GM04504 (cell line): ENCODE results near the gene TNMD.

Source experiments
- DNase-seq: peaks from one replicate; pipeline ENCODE4 v3.0.0-alpha.2; 2012; ENCODE audit warnings: low read depth

TNMD gene

GRCh38 chrX:100643956-100644860 is 59.5 kb downstream of the TNMD start, which contains the start of gene SRPX2:
Gene SRPX2, plus strand, starts transcription at chrX:100644199. Its CDS starts 2,124 bp downstream, at chrX:100646323.
- DNase-seq, result peak; percentile 67

GRCh38 chrX:100645106-100645505 is 60.4 kb downstream of the TNMD start:
- no peak for DNase-seq

GRCh38 chrX:100647095-100647494 is 62.4 kb downstream of the TNMD start:
- DNase-seq, result no peak

GRCh38 chrX:100647739-100648138 is 63.0 kb downstream of the TNMD start:
- DNase-seq, result no peak

- DNase-seq, result peak; percentile 66
Measured at GRCh38 chrX:100648458-100649417, 64.0 kb downstream of the TNMD start.
